GM18867 (cell line): ENCODE data around the gene FUS.
"Not testable (repeated sequence)": the region's sequence is repeated elsewhere in the genome, so short reads cannot be mapped to it uniquely, and the experiment has no call there.

Experiments
- ATAC-seq: cut with Tn5 transposase; IDR thresholded peaks from one replicate; pipeline ENCODE4 v1.9.1; 2021; ENCODE audit warnings: mild to moderate bottlenecking, moderate library complexity; ENCODE audit not compliant: unreplicated experiment

FUS gene

DNA sequence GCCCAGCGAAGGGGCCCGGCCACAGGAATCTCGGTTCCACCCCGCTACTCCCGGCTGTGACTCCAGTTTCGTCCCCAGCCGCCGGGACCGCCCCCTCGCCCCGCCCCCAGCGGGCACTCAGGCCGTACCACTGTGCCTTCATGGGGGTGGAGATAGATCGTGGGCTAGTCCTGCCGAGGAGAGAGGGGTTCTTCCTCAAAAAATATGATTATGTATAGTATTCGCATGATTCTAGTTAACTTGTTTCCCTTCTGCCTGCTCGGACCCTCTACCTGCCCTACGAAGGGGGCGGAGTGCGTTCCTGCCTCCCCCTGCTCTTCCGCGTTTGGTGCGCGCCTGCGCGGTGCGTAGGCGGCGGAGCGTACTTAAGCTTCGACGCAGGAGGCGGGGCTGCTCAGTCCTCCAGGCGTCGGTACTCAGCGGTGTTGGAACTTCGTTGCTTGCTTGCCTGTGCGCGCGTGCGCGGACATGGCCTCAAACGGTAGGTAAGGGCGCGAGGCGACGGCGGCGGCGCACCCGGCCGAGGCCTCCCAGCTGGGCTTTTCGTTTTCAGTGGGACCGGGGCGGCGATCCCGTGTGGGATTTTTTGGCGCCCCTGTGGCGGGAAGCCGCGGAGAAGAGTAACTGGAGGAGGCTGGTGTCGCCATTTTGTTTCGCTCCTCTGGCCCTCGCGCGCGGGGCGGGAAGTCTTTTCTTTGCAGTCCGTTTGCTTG, at the start of gene FUS:
TSS of gene FUS (plus strand) at position 393 of the 713 bp plus-strand sequence. CDS start at position 469, 76 bp downstream.
- ATAC-seq: peak; percentile 60

DNA sequence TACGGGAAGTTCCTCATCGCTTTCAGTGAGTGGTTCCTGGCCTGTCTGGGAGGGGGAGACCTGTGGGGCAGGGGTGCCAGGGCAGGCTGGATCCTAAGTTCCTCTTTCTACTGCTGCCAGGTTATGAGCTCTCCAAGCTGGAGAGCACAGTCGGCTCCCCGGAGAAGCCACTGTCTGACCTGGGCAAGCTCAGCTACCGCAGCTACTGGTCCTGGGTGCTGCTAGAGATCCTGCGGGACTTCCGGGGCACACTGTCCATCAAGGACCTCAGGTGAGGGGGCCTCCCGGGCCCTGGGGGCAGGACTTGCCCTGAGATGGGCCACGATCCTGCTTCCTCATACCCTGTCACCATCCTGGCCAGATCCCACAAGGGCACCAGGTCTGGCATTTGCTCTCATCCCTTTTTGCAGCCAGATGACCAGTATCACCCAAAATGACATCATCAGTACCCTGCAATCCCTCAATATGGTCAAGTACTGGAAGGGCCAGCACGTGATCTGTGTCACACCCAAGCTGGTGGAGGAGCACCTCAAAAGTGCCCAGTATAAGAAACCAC, 49.5 kb upstream of the FUS start:
- no peak for ATAC-seq

DNA sequence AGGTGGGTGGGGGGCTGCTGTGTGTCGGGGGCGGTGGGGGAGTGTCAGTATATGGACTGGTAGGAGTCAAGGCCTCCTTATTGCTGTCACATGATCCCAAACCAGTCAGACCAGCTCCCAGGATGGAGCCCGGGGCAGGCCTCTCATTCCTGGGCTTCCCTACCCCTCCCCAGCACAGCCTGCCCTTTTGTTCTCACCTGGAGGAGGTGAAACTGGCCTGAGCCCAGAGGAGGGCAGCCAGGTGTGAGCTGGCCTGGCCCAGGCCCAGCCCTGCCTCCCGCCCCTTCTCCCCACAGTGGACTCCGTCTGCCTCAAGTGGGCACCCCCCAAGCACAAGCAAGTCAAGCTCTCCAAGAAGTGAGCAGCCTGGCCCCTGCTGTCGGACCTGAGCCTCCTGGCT, 49.0 kb upstream of the FUS start:
- no peak for ATAC-seq

DNA sequence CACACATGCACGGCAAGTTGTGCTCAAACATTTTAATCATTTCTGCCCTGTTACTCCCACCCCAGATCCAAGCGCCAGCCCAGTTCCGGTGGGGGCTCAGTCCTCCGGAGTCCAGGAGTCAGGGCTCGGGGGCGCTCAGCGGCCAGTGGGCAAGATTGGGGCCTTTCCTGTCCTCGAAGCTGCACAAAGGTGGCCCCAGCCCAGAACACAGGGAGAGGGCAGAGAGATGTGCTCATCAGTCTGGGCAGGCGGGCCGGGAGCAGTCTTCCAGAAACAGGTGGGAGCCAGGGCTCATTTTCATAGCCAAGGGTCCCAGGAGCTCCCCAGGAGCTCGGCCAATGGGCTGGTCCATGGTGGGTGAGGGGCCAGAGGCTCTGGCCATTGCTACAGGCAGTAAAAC, 48.5 kb upstream of the FUS start:
- no peak for ATAC-seq

DNA sequence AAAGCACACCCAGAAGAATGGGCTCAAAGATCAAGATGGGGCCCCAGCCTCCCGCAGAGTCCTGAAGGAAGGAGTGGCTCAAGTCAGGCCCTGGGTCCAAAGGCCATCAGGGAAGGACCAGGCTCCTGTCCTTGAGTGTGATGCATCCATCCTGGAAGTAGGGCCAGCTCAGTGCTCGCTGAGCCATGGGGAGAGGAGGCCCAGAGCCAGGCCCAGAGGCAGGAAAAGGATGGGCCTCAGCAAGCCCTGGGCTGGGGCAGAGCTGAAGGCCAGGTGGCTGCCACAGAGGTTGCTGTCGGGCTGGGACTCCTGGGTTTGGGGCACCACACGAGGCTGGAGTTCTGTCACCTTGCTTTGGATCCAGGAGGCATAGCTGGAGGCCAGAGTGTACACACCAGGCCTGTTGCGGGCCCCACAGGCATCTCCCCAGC, 48.1 kb upstream of the FUS start:
- ATAC-seq: no peak

DNA sequence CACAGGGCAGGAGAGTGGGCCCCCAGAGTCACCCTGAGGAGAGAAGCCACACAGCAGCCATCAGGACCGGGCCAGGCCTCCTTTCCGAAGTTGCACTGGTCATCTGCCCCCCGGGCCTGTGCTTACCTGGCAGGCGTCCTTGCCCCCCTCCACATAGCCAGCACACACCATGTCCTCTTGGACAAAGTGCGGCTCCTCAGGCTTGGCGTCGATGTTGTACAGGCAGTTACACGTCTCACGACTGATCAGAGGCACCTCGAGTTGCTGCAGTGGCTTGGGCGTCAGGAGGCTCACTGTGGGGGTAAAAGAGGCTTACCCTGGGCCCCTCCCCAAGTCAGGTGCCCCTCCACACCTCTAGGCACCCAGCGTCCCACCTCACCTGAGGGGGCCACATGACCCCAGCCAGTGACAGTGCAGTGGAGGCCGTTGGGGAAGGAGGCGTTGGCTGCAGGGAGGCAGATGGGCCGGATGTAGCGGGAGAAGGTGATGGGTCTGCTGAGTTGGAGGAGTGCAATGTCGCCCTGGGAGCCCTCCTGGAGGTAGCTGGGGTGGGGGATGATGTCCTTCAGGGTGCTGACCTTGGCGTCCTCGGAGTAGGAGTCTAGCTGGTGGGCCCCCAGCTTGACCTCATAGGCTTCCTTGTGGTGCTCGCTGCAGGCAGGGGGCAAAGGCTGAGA, 47.5 kb upstream of the FUS start:
- ATAC-seq: no peak

DNA sequence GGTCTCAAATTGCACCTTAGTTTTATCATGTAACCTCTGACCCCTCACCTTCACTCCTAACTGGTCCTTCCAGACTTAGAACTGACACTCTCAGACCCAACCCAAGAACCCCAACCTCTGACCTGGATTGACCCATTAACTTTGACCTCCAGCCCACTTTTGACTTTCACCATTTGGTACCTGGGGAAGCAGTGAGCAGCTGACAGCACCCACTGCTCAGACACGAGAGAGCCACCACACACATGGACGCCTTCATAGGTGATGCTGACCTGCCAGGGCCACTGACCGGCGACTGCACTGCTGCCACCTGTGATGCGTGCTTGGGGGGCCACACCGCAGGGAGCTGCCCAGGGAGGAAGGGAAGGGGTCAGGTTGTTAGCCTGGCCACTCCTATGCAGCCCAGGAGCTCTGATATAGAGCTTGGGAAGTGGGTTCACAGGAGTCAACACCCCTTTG, 46.9 kb upstream of the FUS start:
- ATAC-seq: no peak

DNA sequence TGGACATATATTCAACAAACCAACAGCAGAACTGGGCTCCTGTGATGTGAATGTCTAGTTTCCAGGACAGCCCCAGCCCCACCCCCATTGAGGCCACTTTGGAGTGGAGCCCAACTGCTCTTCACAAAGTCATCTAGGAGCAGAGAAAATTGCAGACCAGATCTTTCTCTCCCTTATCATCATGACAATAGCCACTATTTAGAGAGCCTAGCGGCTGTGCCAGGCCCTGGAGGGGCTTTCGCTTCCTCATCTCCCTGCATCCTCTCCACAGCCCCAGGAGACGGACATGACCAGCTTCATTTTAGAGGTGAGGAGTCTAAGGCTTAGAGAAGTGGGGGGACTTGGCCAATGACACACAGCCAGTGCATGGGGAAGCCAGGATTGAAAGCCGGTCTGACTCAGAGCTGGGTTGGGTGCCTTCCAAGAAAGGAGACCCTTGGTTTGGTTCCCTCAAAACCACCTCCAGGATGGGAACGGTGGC, 45.8 kb upstream of the FUS start:
- ATAC-seq: no peak

DNA sequence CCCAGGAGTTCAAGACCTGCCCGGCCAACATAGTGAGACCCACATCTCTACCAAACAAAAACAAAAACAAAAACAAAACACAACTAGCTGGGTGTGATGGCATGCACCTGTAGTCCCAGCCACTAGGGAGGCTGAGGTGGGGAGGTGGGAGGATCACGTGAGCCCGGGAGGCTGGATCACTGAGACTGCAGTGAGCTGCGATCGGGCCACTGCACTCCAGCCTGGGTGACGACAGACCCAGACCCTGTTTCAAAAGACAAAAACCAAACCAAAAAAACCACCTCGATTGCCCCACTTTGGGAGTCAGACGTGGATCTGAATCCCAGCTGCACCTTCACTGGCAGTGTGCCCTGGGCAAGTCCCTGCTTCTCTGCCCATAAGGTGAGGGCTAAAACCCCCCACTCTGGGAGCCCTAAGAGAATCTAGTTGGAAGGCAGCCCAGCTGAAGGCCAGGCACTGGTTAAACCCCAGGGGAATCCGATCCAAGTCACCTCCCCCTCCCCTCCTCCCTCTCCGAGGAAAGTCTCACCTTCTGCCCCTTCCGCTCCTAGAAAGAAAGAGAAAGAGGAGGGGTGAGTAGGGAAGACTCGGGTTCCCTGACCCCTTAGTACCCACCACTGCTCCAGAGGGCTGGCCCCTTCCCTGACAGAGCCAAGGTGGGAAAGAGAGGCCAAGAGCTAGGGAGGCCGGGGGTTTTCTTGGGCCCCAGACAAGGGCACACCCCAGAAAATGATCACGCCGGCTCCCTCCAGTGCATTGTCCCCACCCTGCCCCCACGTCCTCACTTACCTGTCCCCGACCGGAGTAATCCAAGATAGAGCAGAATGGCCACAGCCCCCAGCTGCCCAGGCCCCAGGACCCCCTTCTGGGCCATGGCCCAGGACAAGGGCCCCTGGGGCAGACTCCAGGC, 45.1 kb upstream of the FUS start:
- no peak for ATAC-seq

DNA sequence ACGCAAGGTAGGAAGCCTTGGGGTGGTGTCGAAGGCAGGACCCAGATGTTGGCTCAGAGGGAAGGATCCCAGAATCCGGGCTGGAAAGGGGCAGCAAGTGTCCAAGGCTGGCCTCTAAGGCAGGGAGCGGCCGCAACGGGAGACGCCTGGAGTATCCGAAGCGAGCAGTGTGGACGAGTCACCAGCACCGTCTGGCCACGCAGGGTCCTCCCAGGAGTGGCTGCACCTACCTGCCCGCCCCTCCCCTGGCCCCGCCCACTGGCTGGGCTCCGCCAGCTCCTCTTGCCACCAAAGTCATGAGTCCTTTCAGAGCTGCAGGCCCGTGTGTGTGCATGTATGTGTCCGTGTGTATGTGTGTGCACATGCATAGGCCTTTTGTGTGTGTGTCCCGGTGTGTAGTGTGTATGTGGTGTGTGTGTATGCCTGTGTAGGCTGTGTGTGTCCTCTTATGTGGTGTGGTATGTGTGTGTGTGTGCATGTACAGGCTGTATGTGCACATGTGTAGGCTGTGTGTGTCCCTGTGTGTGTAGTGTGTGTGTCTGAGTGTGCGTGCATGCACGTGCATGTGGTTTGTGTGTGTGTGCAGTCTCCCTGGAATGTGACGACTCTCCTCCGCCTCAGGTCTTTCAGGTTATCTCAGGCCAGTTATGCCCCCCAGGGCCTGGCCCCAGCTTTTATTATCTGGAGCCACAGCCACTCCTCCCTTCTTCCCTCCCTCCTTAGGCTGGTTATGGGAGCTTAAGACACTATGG, 44.2 kb upstream of the FUS start, which contains the start of gene PRSS8:
TSS of gene PRSS8 (minus strand) at position 193 of the 752 bp plus-strand sequence. CDS start 229 bp downstream, outside the sequence.
- ATAC-seq: no peak

DNA sequence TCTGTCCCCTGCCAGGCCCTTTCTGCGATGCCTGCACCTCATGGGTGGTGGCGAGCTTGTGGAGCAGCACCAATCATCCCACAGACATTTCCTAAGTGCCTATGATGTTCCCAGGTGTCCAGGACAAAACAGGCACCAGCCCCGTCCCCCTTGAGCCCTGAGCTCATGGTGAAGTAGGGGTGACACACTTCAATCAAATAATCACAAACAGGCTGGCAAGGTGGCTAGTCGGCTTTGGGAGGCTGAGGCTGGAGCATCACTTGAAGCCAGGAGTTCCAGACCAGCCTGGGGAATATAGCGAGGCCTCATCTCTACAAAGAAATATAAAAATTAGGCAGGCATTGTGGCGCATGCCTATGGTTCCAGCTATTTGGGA, 43.7 kb upstream of the FUS start:
- ATAC-seq: no peak

DNA sequence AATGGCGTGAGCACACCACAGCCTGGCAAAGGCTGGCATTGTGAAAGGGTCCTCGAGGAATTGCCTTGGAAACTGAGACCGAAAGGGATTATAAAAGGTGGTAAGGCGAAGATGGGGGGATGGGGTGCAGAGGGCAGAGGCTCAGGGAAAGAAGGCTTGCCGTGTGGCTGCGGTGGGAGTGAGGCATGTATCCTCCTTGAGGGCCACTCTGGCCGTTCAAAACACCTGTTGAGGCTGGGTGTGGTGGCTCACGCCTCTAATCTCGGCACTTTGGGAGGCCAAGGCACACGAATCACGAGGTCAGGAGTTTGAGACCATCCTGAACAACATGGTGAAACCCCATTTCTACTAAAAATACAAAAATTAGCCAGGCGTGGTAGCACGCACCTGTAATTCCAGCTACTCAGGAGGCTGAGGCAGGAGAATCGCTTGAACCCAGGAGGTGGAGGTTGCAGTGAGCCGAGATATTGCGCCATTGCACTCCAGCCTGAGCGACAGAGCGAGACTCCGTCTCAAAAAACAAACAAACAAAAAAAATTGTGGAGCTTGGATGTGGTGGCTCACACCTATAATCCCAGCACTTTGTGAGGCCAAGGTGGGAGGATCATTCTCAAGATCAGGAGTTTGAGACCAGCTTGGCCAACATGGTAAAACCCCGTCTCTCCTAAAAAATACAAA, 43.0 kb upstream of the FUS start:
- ATAC-seq: not testable (repeated sequence)

DNA sequence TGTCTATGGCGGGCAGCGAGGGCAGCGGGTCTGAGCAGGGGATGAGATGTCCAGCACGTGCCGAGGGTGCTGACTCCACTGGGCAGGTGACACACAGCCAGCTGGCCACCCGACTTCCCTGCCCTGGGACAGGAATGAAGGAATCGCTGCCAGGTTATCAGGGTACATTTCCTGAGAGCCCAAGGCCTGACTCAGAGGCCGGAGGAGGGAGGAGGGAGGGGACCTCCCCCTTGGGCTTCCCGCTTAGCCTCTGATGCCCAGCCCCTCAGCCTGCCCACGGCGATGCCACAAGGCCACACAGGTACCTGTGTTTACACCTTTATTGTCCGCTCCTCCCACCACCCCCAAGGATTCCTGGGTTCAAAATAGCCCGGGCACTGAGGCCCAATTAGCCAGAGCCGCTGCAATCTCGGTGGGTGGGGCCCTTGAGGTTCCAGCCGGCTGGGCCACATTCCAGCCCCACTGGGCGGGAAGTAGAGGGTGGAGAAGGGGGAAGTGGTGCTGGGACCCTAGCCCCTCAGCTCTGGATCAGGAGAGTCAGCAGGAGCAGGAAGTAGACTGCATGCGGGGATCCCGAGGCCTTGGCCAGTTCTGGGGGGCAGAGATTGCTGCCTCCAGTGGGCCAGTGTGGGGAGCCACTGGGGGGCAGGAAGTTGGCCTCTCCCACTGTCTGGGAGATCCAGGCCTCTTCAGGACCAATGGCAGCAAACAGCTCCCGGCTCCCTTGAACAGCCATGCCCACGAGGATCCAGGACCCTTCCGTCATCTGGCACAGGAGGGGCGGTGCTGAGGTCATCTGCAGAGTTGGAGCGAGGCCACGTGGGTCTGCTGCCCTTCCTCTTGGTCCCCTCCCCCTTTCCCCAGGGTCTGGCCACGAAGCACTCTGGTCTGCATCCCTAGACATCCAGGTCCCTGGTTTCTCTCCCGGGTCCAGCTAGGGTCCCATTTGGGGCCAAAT, 41.0 kb upstream of the FUS start:
- no peak for ATAC-seq

DNA sequence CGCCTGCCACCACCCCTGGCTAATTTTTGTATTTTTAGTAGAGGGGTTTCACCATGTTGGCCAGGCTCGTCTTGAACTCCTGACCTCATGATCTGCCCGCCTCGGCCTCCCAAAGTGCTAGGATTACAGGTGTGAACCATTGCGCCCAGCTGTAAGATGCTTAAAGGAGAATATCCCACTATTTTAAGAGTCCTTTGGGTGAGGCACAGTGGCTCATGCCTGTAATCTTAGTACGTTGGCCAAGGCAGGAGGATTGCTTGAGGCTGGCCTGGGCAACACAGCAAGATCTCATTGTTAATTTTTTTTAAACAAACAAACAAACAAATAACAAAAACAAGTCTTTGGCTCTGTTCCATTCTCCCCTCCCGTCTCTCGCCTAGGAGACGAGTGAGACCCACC, 38.9 kb upstream of the FUS start:
- not testable (repeated sequence) for ATAC-seq

DNA sequence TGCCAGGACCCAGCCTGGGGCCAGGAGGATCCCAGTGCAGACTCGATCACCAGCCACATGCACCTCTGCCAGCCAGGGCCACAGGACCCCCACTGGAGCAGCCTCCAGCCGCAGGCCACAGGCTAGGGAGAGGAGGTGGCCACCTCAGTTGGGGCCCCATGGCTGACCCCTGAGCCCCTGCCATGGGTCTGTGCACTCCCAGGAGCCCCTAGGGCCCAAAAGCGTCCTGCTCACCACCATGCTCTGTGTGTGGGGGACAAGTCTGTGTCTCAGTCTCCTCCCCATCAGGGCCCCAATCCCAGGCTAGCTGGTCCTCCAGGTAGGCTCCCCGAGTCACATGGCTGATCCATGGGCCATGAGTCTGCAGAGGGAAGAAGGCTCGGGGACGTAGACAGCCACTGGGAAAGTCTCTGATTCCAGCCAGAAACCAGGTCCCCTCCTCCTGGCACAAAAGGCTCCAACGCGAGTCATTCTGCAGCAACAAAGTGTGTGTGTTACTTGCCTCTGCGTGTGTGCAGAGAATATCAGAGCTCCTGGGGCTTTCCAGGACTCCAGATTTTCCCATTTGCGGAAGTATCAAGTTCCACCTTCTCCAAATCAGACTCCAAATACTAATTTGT, 38.3 kb upstream of the FUS start:
- ATAC-seq: no peak

DNA sequence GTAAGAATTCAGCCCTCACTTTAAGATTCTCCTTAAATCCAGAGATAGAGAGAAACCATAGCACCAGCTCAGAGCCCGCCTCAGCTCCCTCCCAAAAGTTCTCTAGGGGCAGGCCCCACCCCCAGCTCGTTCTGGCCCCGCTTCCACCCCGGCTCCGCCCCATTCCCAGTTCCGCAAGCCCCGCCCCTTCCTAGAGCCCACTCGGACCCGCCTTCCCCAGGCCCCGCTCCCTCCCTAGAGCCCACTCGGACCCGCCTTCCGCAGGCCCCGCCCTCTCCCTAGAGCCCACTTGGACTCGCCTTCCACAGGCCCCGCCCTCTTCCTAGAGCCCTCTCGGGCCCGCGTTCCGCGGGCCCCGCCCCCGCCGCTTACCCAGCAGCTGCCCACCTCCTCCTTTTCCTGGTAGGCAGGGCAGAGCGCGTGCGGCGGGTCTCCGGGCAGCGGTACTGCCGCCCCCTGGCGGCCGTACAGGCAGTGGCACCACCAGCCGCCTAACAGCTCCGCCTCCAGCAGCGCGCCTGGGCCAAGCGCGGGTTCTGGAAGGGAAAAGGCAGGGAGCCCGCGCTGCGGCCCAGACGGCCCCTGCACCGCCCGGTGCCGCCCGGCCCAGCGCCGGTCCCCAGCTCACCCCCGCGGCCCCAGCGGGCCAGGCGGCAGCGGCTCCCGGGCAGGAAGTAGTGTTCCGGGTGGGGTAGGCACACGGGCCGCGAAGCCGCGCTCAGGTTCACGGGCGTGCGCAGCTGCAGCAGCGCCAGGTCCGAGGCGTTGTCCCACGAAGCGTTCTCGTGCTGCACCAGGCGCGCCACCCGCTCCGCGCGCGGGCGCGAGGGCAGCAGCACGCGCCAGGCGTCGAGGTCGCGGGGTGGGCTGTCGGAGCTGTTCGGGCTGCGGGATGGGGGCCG, 37.6 kb upstream of the FUS start:
- peak; percentile 77 for ATAC-seq
